ENCODE data around the gene VPS37C. TPM values are rescaled to one million over a fixed set of nuclear protein-coding genes. Genes with fewer than 3 reads are reported as not detected.

VPS37C gene
- total RNA-seq, 1 experiment from 2014 or later: 23.1 TPM

GRCh38 chr11:61144511-61145179 is 16.6 kb downstream of the VPS37C start:
- DNase-seq (ENCODE audit: low read depth, low spot score) (no peak), ATAC-seq (no peak)
- ChIA-PET POLR2A (no interaction called here), RAD21 (ENCODE audit: low non-redundant PET in 1 of 2, low total read pairs in 2 of 2, uncharacterized antibody in 2 of 2, unreplicated experiment in 2 of 2) (no interaction called here), CTCF (no interaction called here)
- Histone ChIP-seq H3K4me3 (replicated peaks in 1 of 2; ENCODE audit: low read depth in 1 of 2, low read length in 2 of 2) (no peak overlapping the region), H4K20me1 (ENCODE audit: insufficient read depth) (no peaks in the 10 kb centered on the region), H3K27ac (ENCODE audit: low read depth, low read length) (no peak overlapping the region), H3K36me3 (ENCODE audit: control insufficient read depth in 1 of 2, insufficient read depth in 2 of 2, low read length in 2 of 2) (no peaks in the 10 kb centered on the region), H3K4me2 (ENCODE audit: low read length) (no peak overlapping the region), H3K9me3 (ENCODE audit: control insufficient read depth in 1 of 2, insufficient read depth in 1 of 2, low read depth in 1 of 2, low read length in 2 of 2) (no peaks in the 10 kb centered on the region), H3K4me1 (ENCODE audit: control insufficient read depth in 1 of 2, insufficient read depth in 2 of 2, low read length in 2 of 2) (peaks cover 5 to 7% of the 10 kb centered on the region in 2 experiments; a peak in 2 of 4 replicates), H3K79me2 (ENCODE audit: insufficient read depth, low read length) (peaks cover 68% of the 10 kb centered on the region), H3K27me3 (ENCODE audit: insufficient read depth, low read length) (no peaks in the 10 kb centered on the region), H3K9me2 (ENCODE audit: insufficient read depth) (no peaks in the 10 kb centered on the region), H3K9ac (ENCODE audit: low read length) (no peak overlapping the region), H2AFZ (ENCODE audit: low read depth, low read length, poor library complexity, severe bottlenecking) (no peak overlapping the region)
- TF ChIP-seq EZH2phosphoT487 (IDR thresholded peaks at IDR 0.05; ENCODE audit: borderline replicate concordance) (no peak), ELF1 (IDR thresholded peaks at IDR 0.05; ENCODE audit: borderline replicate concordance, low read depth) (no peak), ATF3 (IDR thresholded peaks at IDR 0.05) (no peak), SRF (IDR thresholded peaks at IDR 0.05; ENCODE audit: low read depth) (no peak), TCF7L2 (IDR thresholded peaks at IDR 0.05; ENCODE audit: borderline replicate concordance, extremely low read depth, insufficient read depth, insufficient read length) (no peak), ZBTB33 (IDR thresholded peaks at IDR 0.05; ENCODE audit: extremely low read depth, insufficient replicate concordance, low read length) (no peak), SIN3A (IDR thresholded peaks at IDR 0.05; ENCODE audit: low read depth) (no peak), RAD21 (IDR thresholded peaks at IDR 0.05; ENCODE audit: low read depth) (no peak)
- intact Hi-C loops (cut with micrococcal nuclease): no loop called here
- BruUV-seq (replicated peaks): no TSS peak

Data from HCT116 (cell line).